H54 (cell line): ENCODE data around the gene PARD3.

Source experiments
- DNase-seq: peaks from one replicate; pipeline ENCODE4 v3.0.0; 2011; ENCODE audit warnings: low spot score, mixed read lengths; ENCODE audit not compliant: insufficient read length
- FAIRE-seq: peaks from 3 replicates; lab custom pipeline; 2011; peaks lifted over from hg19 to GRCh38; lab: Jason Lieb, UNC
- POLR2A ChIP-seq: IDR thresholded peaks from 2 replicates; pipeline ENCODE4 v1.6.1; 2011; ENCODE audit warnings: low read depth, mild to moderate bottlenecking, low read length

Gene PARD3

DNA sequence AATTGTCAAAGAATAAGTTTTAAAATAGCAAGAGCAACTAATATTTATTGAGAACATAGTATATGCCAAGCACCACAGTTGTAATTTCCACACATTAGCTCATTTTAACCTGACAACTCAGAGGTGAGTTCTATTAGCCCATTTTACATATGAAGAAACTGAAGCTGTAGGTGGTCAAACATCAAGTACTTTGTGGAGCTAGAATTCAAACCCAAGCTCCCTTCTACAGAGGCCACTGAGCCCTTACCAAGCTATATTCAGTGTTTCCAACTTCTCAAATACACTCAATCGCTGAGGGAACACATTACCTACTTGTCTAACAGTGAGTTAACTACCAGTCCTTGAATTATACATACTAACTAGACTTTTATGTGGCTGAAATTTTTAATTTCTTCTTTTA, 236.6 kb downstream of the PARD3 start:
- FAIRE-seq = no peak
- no peak for DNase-seq
- TF ChIP-seq POLR2A = no peak

- DNase-seq = no peak
- peak; percentile 20 for FAIRE-seq
Observed at GRCh38 chr10:34576797-34577196, 238.3 kb downstream of the PARD3 start.

DNA sequence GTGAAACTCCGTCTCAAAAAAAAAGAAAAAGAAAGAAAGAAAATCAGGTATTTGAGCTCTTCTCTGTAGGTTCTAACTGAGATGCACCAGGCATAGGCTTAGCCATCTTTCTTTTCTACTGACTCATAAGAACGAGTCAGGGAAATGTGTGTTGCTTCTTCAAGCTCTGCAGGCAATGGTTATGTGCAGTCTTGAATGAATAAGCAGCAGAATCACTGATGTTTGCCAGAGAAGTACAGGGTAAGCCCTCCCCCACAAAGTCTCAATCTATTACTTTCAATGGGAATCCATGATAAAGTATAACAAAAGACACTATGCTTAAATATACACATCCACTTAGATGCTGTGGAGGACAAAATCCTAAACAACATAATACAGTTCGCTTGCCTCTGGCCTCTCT, 239.2 kb downstream of the PARD3 start:
- FAIRE-seq (peak; percentile 89), DNase-seq (peak; percentile 10)
- TF ChIP-seq POLR2A = no peak

More at GRCh38 chr10:34576797-34577196, 238.3 kb downstream of the PARD3 start:
- no peak for TF ChIP-seq POLR2A

GRCh38 chr10:34574353-34574934, 240.7 kb downstream of the PARD3 start:
- FAIRE-seq = no peak
- TF ChIP-seq POLR2A = no peak
- DNase-seq = no peak

- no peak for DNase-seq
- FAIRE-seq = no peak
- no peak for TF ChIP-seq POLR2A
Observed at GRCh38 chr10:34570887-34571286, 244.2 kb downstream of the PARD3 start.

DNA sequence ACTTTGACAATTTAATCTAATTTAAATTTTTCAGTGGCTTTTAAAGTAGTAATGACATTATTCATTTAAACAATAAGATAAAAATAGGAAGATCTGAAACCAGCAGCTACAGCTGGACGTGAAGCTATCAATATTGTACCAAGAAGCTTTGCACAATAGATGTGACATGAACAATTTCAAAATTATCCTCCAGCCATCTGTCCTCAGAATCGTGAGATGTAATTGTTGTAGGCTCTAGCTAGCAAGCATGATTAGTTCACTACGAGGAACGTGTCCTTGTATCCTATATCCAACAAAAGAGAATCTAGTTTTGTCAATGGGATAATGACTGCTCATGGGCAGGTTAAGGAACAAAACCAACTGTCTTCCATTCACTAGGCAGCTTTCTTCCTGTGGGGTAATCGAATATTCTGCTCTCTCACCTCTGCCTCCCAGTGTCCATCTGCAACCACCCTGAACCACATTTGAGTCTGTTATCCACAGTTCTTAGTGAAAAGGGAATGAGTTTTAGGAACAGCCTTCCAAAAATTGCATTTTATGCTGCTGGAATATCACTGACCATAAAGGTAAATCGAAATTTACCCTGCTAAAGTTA, 247.3 kb downstream of the PARD3 start:
- no peak for TF ChIP-seq POLR2A
- FAIRE-seq (peak; percentile 55), DNase-seq (no peak)

DNA sequence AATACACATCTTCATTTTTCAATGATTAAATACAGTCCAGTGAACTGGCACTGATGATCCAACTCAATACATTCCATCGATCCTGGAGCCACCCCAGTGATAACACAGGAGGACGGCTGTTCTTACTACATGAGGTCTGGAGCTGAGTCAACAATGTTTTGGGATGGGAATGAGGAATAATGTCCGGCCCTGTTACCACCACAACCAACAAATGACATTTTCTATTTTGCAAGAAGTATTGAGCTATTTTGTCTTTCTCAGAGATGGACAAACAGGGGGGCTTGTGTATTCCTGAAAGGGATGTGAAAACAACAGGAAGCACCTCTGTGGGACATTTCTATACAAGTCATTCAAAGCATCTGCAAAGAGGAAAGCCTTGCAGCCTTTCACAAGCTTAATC, 249.2 kb downstream of the PARD3 start:
- TF ChIP-seq POLR2A = no peak

GRCh38 chr10:34558093-34558583, 257.0 kb downstream of the PARD3 start:
- DNase-seq (no peak), FAIRE-seq (no peak)
- no peak for TF ChIP-seq POLR2A

More for the DNA sequence above, 249.2 kb downstream of the PARD3 start:
- DNase-seq = no peak
- no peak for FAIRE-seq

DNA sequence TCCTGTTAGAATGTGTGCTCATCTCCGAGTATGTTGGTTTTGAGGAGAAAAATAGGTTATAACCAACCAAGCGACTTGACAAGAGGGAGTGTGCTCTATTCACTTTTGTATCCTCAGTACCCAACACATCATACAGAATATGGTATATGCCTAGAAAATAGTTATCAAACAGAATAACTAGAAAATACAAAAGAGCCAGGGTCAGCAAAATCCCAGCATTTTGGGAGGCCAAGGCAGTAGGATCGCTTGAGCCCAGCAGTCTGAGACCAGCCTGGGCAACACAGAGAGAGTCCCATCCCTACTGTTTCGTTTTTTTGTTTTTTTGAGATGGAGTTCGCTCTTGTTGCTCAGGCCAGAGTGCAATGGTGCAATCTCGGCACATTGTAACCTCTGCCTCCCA, 257.9 kb downstream of the PARD3 start:
- DNase-seq (no peak), FAIRE-seq (no peak)
- TF ChIP-seq POLR2A = no peak

DNA sequence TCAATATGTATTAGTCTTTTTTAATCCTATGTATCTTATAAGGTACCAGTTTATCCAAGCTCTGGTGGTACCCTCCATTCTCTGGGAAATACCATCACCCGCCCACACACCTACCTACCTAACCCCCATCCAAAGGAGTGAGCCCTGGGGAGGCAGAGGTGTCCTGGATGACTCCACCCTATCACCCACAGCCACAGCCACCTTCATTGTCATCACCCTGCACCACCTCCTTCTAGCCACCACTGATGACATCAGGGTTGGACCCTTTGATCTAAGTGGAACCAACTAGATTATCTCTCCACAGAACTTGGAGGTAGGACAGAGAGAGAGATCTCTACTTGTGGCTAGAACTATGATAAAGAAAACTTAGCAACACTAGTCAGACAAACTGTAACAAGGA, 259.4 kb downstream of the PARD3 start:
- no peak for TF ChIP-seq POLR2A
- DNase-seq (no peak), FAIRE-seq (peak; percentile 65)

- TF ChIP-seq POLR2A = no peak
- DNase-seq (no peak), FAIRE-seq (no peak)
Observed at GRCh38 chr10:34553747-34554146, 261.3 kb downstream of the PARD3 start.

DNA sequence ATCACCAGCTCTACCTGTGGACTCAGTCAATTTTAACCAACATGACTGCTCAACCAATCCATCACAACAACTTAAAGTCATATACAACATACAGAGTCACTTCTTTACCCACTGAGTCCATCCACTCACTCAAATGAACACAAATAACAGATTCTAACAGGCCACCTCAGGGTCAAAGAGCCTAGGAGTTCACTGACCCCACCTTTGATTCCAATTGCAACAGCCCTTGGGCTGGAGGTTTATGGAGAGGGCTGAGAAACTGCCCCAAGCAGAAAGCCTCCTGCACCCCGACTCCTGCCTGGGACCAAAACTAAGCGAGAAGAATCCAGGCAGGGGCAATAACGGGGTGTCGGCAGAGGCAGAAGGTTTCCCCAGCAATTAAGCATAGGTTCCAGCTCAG, 263.8 kb downstream of the PARD3 start:
- no peak for DNase-seq
- no peak for TF ChIP-seq POLR2A
- FAIRE-seq = no peak

GRCh38 chr10:34549953-34550352, 265.1 kb downstream of the PARD3 start:
- TF ChIP-seq POLR2A = no peak
- FAIRE-seq (no peak), DNase-seq (no peak)

GRCh38 chr10:34549001-34549400, 266.1 kb downstream of the PARD3 start:
- TF ChIP-seq POLR2A = no peak
- FAIRE-seq (no peak), DNase-seq (no peak)

GRCh38 chr10:34548466-34548865, 266.6 kb downstream of the PARD3 start:
- DNase-seq (no peak), FAIRE-seq (peak; percentile 48)
- TF ChIP-seq POLR2A = no peak
